ENCODE measurements around the gene TSPAN6. TPM values are rescaled to one million over a fixed set of nuclear protein-coding genes. Genes with fewer than 3 reads are reported as not detected.

TSPAN6 gene
- polyA plus RNA-seq, 3 donors: not detected

DNA sequence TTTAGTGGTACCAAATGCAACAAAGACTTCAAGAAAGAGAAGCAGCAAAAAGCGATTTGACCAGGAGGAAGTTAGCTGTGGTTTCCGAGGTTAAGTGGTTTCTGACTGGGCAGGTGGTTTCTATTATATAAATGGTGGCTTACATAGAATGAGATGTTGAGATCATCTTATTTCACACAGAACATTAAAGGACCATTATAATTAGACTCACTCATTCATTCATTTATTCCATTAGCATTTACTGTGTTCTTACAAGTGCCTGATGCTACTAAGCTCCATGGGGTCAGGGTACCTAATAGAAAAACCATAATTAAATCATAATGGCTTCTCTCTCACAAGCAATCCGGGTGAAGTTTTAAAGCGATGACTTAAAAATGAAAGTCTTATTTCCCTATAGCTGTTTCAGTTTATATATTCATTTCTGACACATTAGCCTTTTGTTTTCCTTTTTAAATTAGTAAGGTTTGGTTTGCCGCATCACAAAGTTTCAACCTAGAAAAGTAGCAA, 10.6 kb downstream of the TSPAN6 start:
- H3K27me3 Mint-ChIP-seq (ENCODE audit: low read depth in 3 of 3): peaks cover 34 to 61% (median 45%) of the 10 kb centered on the region in 3 donors
- no peaks in the 10 kb centered on the region for H3K9me3 ChIP-seq (replicated peaks in 1 of 2; ENCODE audit: control insufficient read depth in 1 of 2, insufficient read depth in 1 of 2, low read length in 2 of 2)
- H3K27ac ChIP-seq (ENCODE audit: low read depth in 1 of 2, low read length in 2 of 2): no peak overlapping the region
- no peak overlapping the region for H3K4me3 Mint-ChIP-seq
- intact Hi-C loops (cut with micrococcal nuclease): no loop called here
- H3K9me3 Mint-ChIP-seq: peaks cover 0 to 5% (median 0%) of the 10 kb centered on the region in 7 donors
- no peak overlapping the region for H3K27ac Mint-ChIP-seq
- peaks cover 0 to 2% of the 10 kb centered on the region in 2 donors for H3K4me1 ChIP-seq (ENCODE audit: control insufficient read depth in 1 of 2, insufficient read depth in 2 of 2, low read length in 2 of 2)
- no peaks in the 10 kb centered on the region for H3K36me3 ChIP-seq (replicated peaks in 1 of 2; ENCODE audit: control insufficient read depth in 1 of 2, insufficient read depth in 2 of 2, low read length in 2 of 2)
- H2AFZ ChIP-seq (ENCODE audit: insufficient read depth, low read depth, low read length, poor library complexity, severe bottlenecking): no peak overlapping the region
- H3K36me3 Mint-ChIP-seq: no peaks in the 10 kb centered on the region
- peaks cover 41 to 60% of the 10 kb centered on the region in 2 donors for H3K27me3 ChIP-seq (ENCODE audit: control insufficient read depth in 2 of 2, insufficient read depth in 2 of 2, low read length in 2 of 2)
- DNase-seq: no peak
- H3K4me1 Mint-ChIP-seq: peaks cover 9% of the 10 kb centered on the region
- H3K4me3 ChIP-seq (replicated peaks in 1 of 3; ENCODE audit: low read depth in 2 of 3, low read length in 3 of 3): no peak overlapping the region
- H3K9ac ChIP-seq (ENCODE audit: insufficient read depth, low read length, poor library complexity, severe bottlenecking): no peak overlapping the region
- H3K4me2 ChIP-seq (replicated peaks; ENCODE audit: extremely low read depth, low read length, poor library complexity, severe bottlenecking): no peak overlapping the region
- no peaks in the 10 kb centered on the region for H3K79me2 ChIP-seq (ENCODE audit: insufficient read depth, low read length)
- WGBS (ENCODE audit: insufficient coverage): no CpG with 5 or more reads among the region's 5 CpGs
- TF ChIP-seq CTCF (IDR thresholded peaks at IDR 0.05): no peak
- no peaks in the 10 kb centered on the region for H4K20me1 ChIP-seq (ENCODE audit: insufficient read depth, low read length)

DNA sequence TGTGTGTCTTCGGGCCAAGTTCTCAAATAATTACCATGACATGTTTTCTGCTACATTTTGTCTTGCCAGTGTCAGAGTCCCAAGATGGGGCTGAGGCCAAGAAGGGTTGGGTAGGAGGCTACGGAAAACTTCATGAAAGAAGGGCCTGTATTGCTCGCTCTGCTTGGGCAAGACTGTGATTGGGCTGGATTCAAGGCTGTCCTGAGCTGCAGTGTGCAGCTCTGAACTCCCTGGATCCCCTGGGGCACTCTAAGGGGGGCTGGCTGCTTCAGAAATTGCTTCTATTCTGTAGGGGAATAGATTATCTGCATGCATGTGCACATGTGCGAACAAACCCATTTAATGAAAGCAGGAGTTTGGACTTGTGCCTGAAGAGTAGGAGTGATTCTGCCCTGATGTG, 13.6 kb downstream of the TSPAN6 start:
- no peak for TF ChIP-seq CTCF (IDR thresholded peaks at IDR 0.05)
- Mint-ChIP-seq H3K9me3 (peaks cover 0 to 5% (median 0%) of the 10 kb centered on the region in 7 donors), H3K36me3 (no peaks in the 10 kb centered on the region), H3K4me3 (peak overlapping the region in 1 of 2 donors; percentile 39), H3K4me1 (peaks cover 9% of the 10 kb centered on the region), H3K27me3 (ENCODE audit: low read depth in 3 of 3) (peaks cover 21 to 52% (median 49%) of the 10 kb centered on the region in 3 donors), H3K27ac (no peak overlapping the region)
- Histone ChIP-seq H3K36me3 (replicated peaks in 1 of 2; ENCODE audit: control insufficient read depth in 1 of 2, insufficient read depth in 2 of 2, low read length in 2 of 2) (no peaks in the 10 kb centered on the region), H3K79me2 (ENCODE audit: insufficient read depth, low read length) (no peaks in the 10 kb centered on the region), H3K9me3 (replicated peaks in 1 of 2; ENCODE audit: control insufficient read depth in 1 of 2, insufficient read depth in 1 of 2, low read length in 2 of 2) (no peaks in the 10 kb centered on the region), H3K27ac (ENCODE audit: low read depth in 1 of 2, low read length in 2 of 2) (no peak overlapping the region), H3K4me1 (ENCODE audit: control insufficient read depth in 1 of 2, insufficient read depth in 2 of 2, low read length in 2 of 2) (peaks cover 0 to 2% of the 10 kb centered on the region in 2 donors), H3K4me3 (replicated peaks in 1 of 3; ENCODE audit: low read depth in 2 of 3, low read length in 3 of 3) (no peak overlapping the region), H4K20me1 (ENCODE audit: insufficient read depth, low read length) (no peaks in the 10 kb centered on the region), H2AFZ (ENCODE audit: insufficient read depth, low read depth, low read length, poor library complexity, severe bottlenecking) (no peak overlapping the region), H3K4me2 (replicated peaks; ENCODE audit: extremely low read depth, low read length, poor library complexity, severe bottlenecking) (no peak overlapping the region), H3K9ac (ENCODE audit: insufficient read depth, low read length, poor library complexity, severe bottlenecking) (no peak overlapping the region), H3K27me3 (ENCODE audit: control insufficient read depth in 2 of 2, insufficient read depth in 2 of 2, low read length in 2 of 2) (peaks cover 28 to 43% of the 10 kb centered on the region in 2 donors)
- 93% methylated on average over 2 of the region's 4 CpGs for WGBS (ENCODE audit: insufficient coverage)
- DNase-seq: no peak
- intact Hi-C loops (cut with micrococcal nuclease): no loop called here
